Fibroblast of skin of right biceps (primary cell): ENCODE measurements around the gene PIK3AP1.
"Not testable (repeated sequence)": the region's sequence is repeated elsewhere in the genome, so short reads cannot be mapped to it uniquely, and the experiment has no call there.

ENCODE experiments used
- DNase-seq: peaks from one replicate; pipeline ENCODE4 v3.0.0-alpha.2; 2013

PIK3AP1 gene, protein sequence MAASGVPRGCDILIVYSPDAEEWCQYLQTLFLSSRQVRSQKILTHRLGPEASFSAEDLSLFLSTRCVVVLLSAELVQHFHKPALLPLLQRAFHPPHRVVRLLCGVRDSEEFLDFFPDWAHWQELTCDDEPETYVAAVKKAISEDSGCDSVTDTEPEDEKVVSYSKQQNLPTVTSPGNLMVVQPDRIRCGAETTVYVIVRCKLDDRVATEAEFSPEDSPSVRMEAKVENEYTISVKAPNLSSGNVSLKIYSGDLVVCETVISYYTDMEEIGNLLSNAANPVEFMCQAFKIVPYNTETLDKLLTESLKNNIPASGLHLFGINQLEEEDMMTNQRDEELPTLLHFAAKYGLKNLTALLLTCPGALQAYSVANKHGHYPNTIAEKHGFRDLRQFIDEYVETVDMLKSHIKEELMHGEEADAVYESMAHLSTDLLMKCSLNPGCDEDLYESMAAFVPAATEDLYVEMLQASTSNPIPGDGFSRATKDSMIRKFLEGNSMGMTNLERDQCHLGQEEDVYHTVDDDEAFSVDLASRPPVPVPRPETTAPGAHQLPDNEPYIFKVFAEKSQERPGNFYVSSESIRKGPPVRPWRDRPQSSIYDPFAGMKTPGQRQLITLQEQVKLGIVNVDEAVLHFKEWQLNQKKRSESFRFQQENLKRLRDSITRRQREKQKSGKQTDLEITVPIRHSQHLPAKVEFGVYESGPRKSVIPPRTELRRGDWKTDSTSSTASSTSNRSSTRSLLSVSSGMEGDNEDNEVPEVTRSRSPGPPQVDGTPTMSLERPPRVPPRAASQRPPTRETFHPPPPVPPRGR

DNA sequence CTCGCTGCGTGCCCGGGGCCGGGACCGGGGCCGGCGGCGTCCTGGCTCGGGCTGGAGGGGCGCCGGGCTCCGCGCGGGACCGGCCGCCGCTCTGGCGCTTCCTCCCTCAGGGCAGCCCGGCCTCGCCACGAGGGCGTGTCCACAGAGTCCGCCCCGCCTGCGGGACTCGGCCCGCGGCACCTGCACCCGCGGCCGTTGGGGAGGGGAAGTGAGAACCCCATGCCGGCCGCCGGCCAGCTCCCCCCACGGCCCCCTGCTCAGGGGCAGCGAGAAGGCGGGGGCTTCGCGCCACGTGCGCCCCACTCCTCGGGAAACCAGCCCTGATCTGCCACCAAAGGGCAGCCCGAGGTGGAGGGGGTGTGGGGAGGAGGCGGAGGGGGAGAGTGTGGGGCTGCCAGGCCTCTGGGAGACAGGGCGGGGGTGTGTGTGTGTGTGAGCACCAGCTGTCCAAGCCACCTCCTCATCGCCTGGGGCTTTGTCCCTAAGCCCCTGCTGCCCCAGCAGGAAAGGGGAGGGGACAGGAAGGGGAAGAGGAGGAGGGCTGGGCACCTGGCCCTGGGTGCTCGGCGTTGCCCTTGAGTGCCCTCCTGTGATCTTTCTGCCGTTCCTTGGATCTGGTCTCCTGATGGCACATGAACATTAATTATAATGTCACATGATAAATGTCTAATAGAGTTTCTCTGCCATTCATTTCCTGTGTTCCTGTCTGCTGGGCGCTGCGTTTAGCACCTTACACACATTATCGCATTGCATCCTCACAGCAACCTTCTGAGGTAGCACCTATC is at the start of gene PIK3AP1:
TSS of gene PIK3AP1 (minus strand) at position 93 of the 785 bp plus-strand sequence. CDS start 120 bp downstream, outside the sequence.
- DNase-seq = no peak

GRCh38 chr10:96768136-96768535 is 47.8 kb upstream of the PIK3AP1 start:
- DNase-seq = no peak

- no peak for DNase-seq
Observed at GRCh38 chr10:96767611-96768010, 47.3 kb upstream of the PIK3AP1 start.

DNA sequence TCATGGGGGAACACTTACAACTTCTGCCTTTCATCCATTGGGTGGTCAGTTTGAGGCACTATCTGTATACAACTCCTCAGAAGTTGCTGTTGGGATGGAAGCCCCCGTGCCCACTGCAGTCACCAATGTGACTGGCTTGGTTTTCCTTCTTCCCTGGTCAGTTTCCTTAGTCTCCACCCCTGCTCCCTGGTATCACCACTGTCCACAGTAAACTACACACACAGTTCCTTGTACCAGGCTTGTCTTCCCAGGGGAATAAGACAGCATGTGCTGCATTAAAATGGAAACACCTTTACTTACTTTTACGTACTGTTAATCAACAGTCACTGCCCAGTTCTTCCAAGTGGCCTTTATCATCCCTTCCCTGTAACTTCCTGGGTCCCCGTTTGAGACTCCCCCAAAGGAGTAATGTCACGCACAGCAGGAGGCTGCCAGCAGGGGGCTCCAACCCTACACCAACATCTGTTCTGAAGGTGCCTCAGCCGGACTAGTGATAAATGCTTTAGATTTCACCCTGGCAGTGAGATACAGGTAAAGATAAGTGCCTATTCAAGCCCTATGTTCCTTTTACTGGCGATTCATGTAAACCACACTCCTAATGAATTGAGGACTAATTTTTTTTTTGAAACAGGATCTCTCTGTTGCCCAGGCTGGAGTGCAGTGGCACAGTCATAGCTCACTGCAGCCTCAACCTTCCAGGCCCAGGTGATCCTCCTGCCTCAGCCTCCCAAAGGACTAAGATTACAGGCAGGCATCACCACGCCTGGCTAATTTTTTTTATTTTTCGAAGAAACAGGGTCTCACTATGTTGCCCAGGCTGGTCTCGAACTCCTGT is 45.3 kb upstream of the PIK3AP1 start:
- DNase-seq = peak; percentile 44

DNA sequence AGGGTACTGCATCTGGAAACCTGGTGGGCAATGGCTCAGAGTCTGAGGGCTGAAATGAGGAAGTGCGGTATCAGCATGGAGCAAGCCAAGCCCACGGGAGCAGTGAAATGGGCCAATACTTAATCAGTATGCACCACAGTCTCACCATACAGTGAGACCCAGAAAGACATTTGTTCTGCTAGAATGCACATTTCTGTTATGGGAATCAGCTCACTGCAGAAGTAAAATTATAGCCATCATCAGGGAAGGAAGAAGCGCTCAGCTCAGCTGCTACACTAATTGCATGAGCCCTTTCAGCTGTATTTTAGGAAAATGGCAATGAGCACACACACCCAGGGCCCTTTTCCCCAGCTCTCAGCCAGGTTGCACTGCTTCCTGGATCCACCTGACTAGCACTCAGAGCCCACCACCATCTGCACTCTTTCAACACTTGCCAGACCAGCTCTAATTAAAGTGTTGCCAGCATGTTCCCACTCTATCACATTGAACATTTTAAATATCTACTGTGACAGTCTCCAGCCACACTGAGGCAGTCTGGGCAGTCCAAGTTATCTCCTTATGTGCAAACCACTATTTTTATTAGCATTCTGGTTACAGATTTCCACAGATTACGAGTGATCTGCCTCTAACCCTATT is 44.2 kb upstream of the PIK3AP1 start:
- DNase-seq = no peak

- DNase-seq = no peak
Observed at GRCh38 chr10:96758423-96758822, 38.1 kb upstream of the PIK3AP1 start.

GRCh38 chr10:96756111-96756903 is 36.0 kb upstream of the PIK3AP1 start:
- no peak for DNase-seq

GRCh38 chr10:96753956-96754355 is 33.6 kb upstream of the PIK3AP1 start:
- no peak for DNase-seq

- DNase-seq = no peak
Observed at GRCh38 chr10:96752375-96752774, 32.1 kb upstream of the PIK3AP1 start.

- not testable (repeated sequence) for DNase-seq
Observed at GRCh38 chr10:96750316-96750715, 30.0 kb upstream of the PIK3AP1 start.

DNA sequence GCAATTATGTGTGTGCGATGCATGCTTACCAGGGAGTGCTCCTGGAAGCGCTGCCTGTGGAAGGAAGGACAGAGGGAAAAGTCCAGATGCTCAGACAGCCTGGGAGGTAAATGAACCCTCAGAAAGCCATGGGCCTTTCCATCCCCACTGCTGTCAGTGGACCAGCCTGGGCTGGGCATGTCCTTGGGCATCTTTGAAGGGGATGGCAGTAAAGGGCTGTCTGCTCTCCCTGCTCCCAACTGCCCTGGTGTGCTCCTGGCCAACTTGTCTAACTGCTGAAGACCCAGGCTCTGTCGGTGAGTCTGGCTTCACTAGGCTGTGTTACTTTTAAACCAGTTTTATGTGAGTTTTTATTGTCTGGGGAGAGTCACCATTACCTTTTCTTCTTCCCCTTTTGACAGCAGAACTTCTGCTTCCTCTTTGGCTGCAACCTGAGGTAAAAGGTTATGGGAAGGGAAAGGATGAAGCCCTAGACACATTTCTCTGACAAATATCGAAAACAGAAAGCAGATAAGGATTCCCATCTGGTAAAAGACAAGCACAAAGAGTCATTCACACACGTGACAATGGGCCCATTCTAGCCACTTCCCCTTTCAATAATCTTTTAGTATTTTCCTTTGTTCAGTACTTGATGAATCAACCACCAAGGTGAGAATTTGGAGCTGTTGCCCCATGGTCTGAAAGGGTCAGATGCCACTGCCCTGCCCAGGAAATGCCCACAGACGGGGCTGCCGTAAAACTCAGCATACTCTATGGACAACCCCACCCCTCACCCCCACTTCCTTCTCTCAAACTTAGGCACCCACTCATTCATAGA is 27.6 kb upstream of the PIK3AP1 start:
- DNase-seq = no peak

DNA sequence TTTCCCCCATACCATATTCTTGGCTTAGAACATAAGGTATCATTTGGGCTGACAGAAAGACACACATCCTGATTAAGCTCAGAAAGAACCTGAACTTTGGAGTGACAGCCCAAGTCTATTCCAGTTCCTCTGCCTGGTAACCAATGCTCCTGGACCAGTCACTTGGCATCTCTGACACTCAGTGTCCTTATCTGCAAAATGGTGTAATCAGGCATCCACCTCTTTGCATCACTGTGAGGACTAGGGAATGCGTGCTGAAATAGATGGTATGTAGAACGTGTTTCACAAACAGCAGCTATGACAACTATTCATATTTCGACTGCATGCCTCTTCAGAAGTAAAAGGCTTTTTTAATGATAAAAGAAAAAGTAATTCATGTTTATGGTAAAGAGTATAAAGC is 26.2 kb upstream of the PIK3AP1 start:
- DNase-seq = no peak

DNA sequence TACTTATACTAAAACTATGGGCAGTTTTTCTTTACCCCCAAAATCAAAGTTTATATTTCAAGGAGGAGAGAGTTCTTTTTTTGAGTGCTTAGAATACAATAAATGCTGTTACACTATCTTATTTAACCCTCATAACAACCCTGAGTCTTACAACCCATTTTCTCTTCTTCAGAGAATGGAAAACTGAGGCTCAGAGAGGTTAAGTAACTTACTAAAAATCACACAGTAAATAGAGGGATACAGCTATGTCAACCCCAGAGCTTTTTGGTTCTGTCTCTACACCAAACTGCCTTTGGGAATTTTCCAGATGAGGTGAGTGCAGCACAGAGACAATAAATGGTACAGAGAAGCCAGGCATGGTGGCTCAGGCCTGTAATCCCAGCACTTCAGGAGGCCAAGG is 25.6 kb upstream of the PIK3AP1 start:
- no peak for DNase-seq

GRCh38 chr10:96743988-96744585 is 23.8 kb upstream of the PIK3AP1 start:
- peak; percentile 12 for DNase-seq

GRCh38 chr10:96741557-96741956 is 21.2 kb upstream of the PIK3AP1 start:
- not testable (repeated sequence) for DNase-seq

DNA sequence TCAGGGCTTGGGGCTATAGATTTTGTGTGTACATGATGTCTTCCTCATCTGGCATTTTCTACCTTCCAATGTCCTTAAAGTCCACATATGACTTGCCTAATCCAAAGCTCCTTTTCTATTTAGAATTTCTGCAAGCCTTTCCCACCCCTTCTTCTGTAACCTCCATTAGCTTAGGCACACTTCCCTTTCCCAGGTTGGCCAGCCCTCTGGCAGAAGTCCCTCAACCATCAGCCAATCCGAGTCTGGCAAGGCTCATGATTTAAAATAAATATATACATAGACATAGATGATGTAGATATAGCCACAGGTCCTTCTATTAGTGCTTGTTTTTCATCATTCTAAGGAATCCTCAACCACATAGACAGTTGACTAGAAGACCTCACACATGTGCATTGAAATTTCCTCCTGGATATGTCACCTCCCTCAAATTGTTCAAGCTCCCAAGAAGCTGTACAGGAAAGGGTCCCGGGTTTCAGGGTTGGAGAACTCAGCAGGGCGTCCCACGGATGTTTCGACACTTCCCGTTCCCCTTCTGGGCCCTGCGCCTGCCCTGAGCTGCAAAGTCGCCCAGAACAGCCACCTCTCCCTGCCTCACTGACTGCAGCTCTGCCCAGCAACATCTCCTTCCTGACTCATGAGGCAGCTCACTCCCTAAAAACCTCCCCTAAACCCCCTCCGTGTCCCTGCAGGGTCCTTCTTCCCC is 20.4 kb upstream of the PIK3AP1 start:
- DNase-seq = no peak

DNA sequence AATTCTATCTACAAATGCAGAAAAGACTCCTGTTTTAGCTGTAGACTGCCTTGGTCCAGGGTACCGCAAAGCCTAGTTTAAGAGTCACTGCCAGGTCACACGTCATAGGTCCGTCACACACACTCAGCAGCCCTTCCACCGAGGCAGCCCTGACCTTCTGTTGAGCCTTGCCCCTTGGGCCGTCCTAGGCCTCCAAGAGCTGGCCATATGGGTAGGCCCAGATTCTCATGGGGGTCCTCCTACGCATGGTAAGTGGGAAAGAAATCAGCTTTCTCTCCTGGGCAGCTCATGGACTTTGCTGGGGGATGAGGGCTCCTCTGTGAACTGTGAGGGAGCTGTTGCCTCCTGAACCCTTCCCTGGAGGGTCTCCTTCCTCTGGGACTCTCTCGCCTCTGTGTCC is 19.8 kb upstream of the PIK3AP1 start:
- no peak for DNase-seq

DNA sequence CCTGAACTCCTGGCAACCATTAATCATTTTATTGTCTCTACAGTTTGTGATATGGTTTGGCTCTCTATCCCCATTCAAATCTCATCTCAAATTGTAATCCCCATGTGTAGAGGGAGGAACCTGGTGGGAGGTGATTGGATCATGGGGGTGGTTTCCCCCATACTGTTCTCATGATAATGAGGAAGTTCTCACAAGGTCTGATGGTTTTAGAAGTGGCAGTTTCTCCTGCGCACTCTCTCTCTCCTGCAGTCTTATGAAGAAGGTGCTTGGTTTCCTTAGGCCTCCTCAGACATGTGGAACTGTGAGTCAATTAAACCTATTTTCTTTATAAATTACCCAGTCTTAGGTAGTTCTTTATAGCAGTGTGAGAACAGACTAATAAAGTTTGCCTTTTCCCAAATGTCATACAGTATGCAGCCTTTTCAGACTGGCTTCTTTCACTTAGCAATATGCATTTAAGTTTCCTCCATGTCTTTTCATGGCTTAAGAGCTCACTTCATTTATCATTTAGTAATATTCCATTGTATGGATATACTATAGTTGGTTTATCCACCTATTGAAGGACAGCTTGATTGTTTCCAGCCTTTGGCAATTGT is 17.1 kb upstream of the PIK3AP1 start:
- not testable (repeated sequence) for DNase-seq
